NCI-H1436 treated with DMSO at 0.1 percent for 48 hours (cell line): ENCODE measurements around the gene GRM5.

Source experiments
- DNase-seq: peaks from one replicate; lab custom pipeline; 2025; lab: John Stamatoyannopoulos, UW

The GRM5 gene

GRCh38 chr11:88618327-88619070 is 447.3 kb downstream of the GRM5 start:
- no peak for DNase-seq

- DNase-seq = no peak
Observed at GRCh38 chr11:88617226-88617625, 448.6 kb downstream of the GRM5 start.

- DNase-seq = no peak
Observed at GRCh38 chr11:88604260-88604659, 461.5 kb downstream of the GRM5 start.

- DNase-seq = no peak
Observed at GRCh38 chr11:88603091-88603867, 462.5 kb downstream of the GRM5 start.

GRCh38 chr11:88597387-88597786 is 468.4 kb downstream of the GRM5 start:
- no peak for DNase-seq

- no peak for DNase-seq
Observed at GRCh38 chr11:88596786-88597185, 469.0 kb downstream of the GRM5 start.

GRCh38 chr11:88594274-88594950 is 471.4 kb downstream of the GRM5 start:
- DNase-seq = no peak

- DNase-seq = no peak
Observed at GRCh38 chr11:88590361-88590760, 475.4 kb downstream of the GRM5 start.

GRCh38 chr11:88583251-88583650 is 482.5 kb downstream of the GRM5 start:
- DNase-seq = no peak

- DNase-seq = no peak
Observed at GRCh38 chr11:88579466-88579865, 486.3 kb downstream of the GRM5 start.

GRCh38 chr11:88576741-88577140 is 489.0 kb downstream of the GRM5 start:
- no peak for DNase-seq

- no peak for DNase-seq
Observed at GRCh38 chr11:88575916-88576315, 489.9 kb downstream of the GRM5 start.

- DNase-seq = no peak
Observed at GRCh38 chr11:88569342-88569741, 496.4 kb downstream of the GRM5 start.

- no peak for DNase-seq
Observed at GRCh38 chr11:88555829-88556202, 510.0 kb downstream of the GRM5 start.

- no peak for DNase-seq
Observed at GRCh38 chr11:88555018-88555828, 510.6 kb downstream of the GRM5 start.

GRCh38 chr11:88553204-88553603 is 512.6 kb downstream of the GRM5 start:
- no peak for DNase-seq

- no peak for DNase-seq
Observed at GRCh38 chr11:88552379-88553062, 513.3 kb downstream of the GRM5 start.

- no peak for DNase-seq
Observed at GRCh38 chr11:88544656-88545280, 521.0 kb downstream of the GRM5 start.

- DNase-seq = no peak
Observed at GRCh38 chr11:88543902-88544655, 521.7 kb downstream of the GRM5 start.

GRCh38 chr11:88541006-88541405 is 524.8 kb downstream of the GRM5 start:
- no peak for DNase-seq
